Dermis blood vessel endothelial cell (primary cell): ENCODE data around the gene OR10C1. TPM values are rescaled to one million over a fixed set of nuclear protein-coding genes. Genes with fewer than 3 reads are reported as not detected.
"Not testable (repeated sequence)": the region's sequence is repeated elsewhere in the genome, so short reads cannot be mapped to it uniquely, and the experiment has no call there.

ENCODE experiments used
- DNase-seq: peaks from one replicate; pipeline ENCODE4 v3.0.0; 2010
- total RNA-seq: library from RNA; depleted of rRNA; stranded (reverse); fragments of >200 nt; gene quantifications from 2 replicates; pipeline ENCODE4 v1.2.3, GENCODE V29; 2014

The OR10C1 gene
- not detected in 2 replicates for total RNA-seq

- DNase-seq, result no peak
Measured at GRCh38 chr6:29439006-29439405, at the start of gene OR10C1. OR10C1 (plus strand) TSS chr6:29439306; CDS start chr6:29440016, 710 bp downstream.

GRCh38 chr6:29395331-29395730 lies 43.8 kb upstream of the OR10C1 start, which contains the start of gene OR12D2:
OR12D2 (plus strand) TSS chr6:29395631; CDS start chr6:29396700, 1,069 bp downstream.
- no peak for DNase-seq

GRCh38 chr6:29399525-29399924 lies 39.6 kb upstream of the OR10C1 start:
- DNase-seq, result no peak

- no peak for DNase-seq
Measured at GRCh38 chr6:29403801-29404200, 35.3 kb upstream of the OR10C1 start.

- no peak for DNase-seq
Measured at GRCh38 chr6:29414588-29414987, 24.5 kb upstream of the OR10C1 start, which contains the start of gene OR12D1. OR12D1 (plus strand) TSS chr6:29414928.

GRCh38 chr6:29419516-29419915 lies 19.6 kb upstream of the OR10C1 start:
- DNase-seq, result no peak

- no peak for DNase-seq
Measured at GRCh38 chr6:29424168-29424567, 14.9 kb upstream of the OR10C1 start.

- no peak for DNase-seq
Measured at GRCh38 chr6:29424575-29424974, 14.5 kb upstream of the OR10C1 start.

- no peak for DNase-seq
Measured at GRCh38 chr6:29425075-29425474, 14.0 kb upstream of the OR10C1 start.

- no peak for DNase-seq
Measured at GRCh38 chr6:29426654-29427053, 12.5 kb upstream of the OR10C1 start.

GRCh38 chr6:29436730-29437129 lies 2.4 kb upstream of the OR10C1 start:
- DNase-seq, result not testable (repeated sequence)

- DNase-seq, result no peak
Measured at GRCh38 chr6:29442719-29443118, 3.6 kb downstream of the OR10C1 start.

- not testable (repeated sequence) for DNase-seq
Measured at GRCh38 chr6:29444031-29444430, 4.9 kb downstream of the OR10C1 start.

- no peak for DNase-seq
Measured at GRCh38 chr6:29447670-29448069, 8.6 kb downstream of the OR10C1 start.

- no peak for DNase-seq
Measured at GRCh38 chr6:29451471-29452193, 12.5 kb downstream of the OR10C1 start.

GRCh38 chr6:29456971-29457370 lies 17.9 kb downstream of the OR10C1 start, which contains the start of the genes OR11A1 and OR2H1:
OR11A1 (minus strand) TSS chr6:29457071; CDS start chr6:29427641, 29,430 bp downstream.
OR2H1 (plus strand) TSS chr6:29457155; CDS start chr6:29461770, 4,615 bp downstream.
- no peak for DNase-seq

- DNase-seq, result no peak
Measured at GRCh38 chr6:29461021-29461814, 22.1 kb downstream of the OR10C1 start.

GRCh38 chr6:29462022-29462421 lies 22.9 kb downstream of the OR10C1 start:
- no peak for DNase-seq

GRCh38 chr6:29465279-29465678 lies 26.2 kb downstream of the OR10C1 start:
- DNase-seq, result no peak

GRCh38 chr6:29465801-29466200 lies 26.7 kb downstream of the OR10C1 start:
- no peak for DNase-seq

GRCh38 chr6:29466241-29466640 lies 27.1 kb downstream of the OR10C1 start:
- peak; percentile 19 for DNase-seq

GRCh38 chr6:29474996-29475395 lies 35.9 kb downstream of the OR10C1 start:
- DNase-seq, result no peak

- no peak for DNase-seq
Measured at GRCh38 chr6:29477923-29478450, 38.9 kb downstream of the OR10C1 start.
